ENCODE data around the gene MPC1L. TPM values are rescaled to one million over a fixed set of nuclear protein-coding genes. Genes with fewer than 3 reads are reported as not detected.

Gene MPC1L
- total RNA-seq, 2 donors from 2014 or later: not detected

DNA sequence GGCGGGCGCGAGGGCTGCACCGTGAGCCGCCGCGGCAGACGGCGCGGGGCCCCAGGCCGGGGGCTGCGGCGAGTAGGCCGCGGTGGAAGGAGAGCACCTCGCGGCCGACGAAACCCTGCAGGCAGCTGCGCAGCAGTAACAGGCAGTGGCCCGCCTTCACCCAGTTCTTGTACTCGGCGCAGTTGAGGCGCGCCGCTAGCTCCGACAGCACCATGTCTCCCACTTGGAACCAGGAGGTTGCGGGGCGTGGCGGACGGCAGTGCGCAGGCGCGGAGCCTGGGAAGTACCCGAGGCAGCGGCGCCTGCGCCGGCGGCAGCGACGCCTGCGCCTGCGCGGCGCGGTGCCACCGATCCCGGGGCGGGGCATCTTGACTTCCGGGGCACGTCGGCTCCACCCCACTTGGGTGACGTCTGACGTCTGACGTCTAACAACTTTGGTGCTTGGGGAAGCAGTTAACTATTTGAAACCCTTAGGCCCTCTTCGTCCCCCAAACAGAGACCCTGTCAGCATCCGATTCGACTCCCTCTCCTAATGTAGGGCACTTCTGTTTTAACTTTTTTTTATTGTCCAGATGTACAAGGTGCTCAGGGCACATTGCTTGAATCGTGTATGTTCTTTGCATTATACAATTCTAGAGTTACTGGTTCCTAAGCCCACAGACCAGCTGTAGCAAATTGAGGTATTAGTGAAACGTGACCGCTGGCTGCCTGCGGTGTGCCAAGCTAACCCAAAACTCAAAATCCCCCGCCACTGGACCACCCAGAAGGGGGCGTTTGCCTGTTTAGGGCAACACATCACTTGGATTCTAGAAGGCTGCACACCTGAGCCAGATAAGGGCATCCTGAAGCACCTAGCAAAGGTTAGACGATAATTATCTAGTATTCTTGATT, 24.3 kb downstream of the MPC1L start, which contains the start of gene CXorf38:
TSS of gene CXorf38 (minus strand) at position 255 of the 891 bp plus-strand sequence. CDS start at position 214, 41 bp downstream.
- ATAC-seq (peak; percentile 86 to 92), DNase-seq (ENCODE audit: low spot score) (peak; percentile 95)
- Mint-ChIP-seq H3K27me3 (no peaks in the 10 kb centered on the region), H3K36me3 (peaks cover 21% of the 10 kb centered on the region), H3K4me3 (peak within 1 kb of the TSS; percentile 90), H3K9me3 (no peaks in the 10 kb centered on the region), H3K27ac (peak within 1 kb of the TSS; percentile 96 to 97), H3K4me1 (ENCODE audit: low read depth in 2 of 2) (peaks cover 26 to 30% of the 10 kb centered on the region in 2 donors)

GRCh38 chrX:40651620-40652223, 28.5 kb downstream of the MPC1L start:
- peak; percentile 81 for DNase-seq (ENCODE audit: low spot score)
- H3K27me3 Mint-ChIP-seq: no peaks in the 10 kb centered on the region
- no peak for ATAC-seq
- H3K4me1 Mint-ChIP-seq (ENCODE audit: low read depth in 2 of 2): peaks cover under 1 to 8% of the 10 kb centered on the region in 2 donors
- peaks cover 19% of the 10 kb centered on the region for H3K36me3 Mint-ChIP-seq
- H3K27ac Mint-ChIP-seq: no peak overlapping the region
- no peaks in the 10 kb centered on the region for H3K9me3 Mint-ChIP-seq
- H3K4me3 Mint-ChIP-seq: no peak overlapping the region

- Mint-ChIP-seq H3K9me3 (no peaks in the 10 kb centered on the region), H3K27ac (no peak overlapping the region)
Measured at GRCh38 chrX:40652664-40653063, 29.4 kb downstream of the MPC1L start.

DNA sequence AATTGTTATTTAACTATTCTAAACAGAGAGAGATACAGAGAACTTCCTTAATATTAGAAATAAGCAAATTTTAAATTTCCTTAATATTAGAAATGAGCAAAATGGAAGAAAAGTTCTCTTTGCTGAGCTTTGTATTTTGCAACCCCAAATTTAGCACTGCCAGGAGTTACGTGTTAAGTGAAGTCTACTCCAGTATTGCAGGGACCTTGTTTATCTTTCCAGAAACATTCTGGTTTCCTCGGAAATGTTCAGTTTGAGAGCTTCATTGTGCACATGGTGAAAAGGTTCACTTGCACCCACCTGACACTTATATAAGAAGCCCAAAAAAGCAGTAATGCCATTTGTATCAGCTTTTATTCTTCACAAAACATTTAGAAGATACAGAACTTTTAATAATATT, 30.3 kb downstream of the MPC1L start:
- DNase-seq (ENCODE audit: low spot score): no peak
- Mint-ChIP-seq H3K9me3 (no peaks in the 10 kb centered on the region), H3K27ac (no peak overlapping the region), H3K36me3 (peaks cover 17% of the 10 kb centered on the region), H3K4me1 (ENCODE audit: low read depth in 2 of 2) (peaks cover 0 to 3% of the 10 kb centered on the region in 2 donors), H3K4me3 (no peak overlapping the region), H3K27me3 (no peaks in the 10 kb centered on the region)
- no peak for ATAC-seq

More at GRCh38 chrX:40652664-40653063, 29.4 kb downstream of the MPC1L start:
- H3K36me3 Mint-ChIP-seq: peaks cover 17% of the 10 kb centered on the region
- H3K27me3 Mint-ChIP-seq: no peaks in the 10 kb centered on the region
- H3K4me3 Mint-ChIP-seq: no peak overlapping the region
- DNase-seq (ENCODE audit: low spot score) (no peak), ATAC-seq (no peak)
- H3K4me1 Mint-ChIP-seq (ENCODE audit: low read depth in 2 of 2): peaks cover 0 to 5% of the 10 kb centered on the region in 2 donors

- H3K36me3 Mint-ChIP-seq: peaks cover 8% of the 10 kb centered on the region
- no peak overlapping the region for H3K4me3 Mint-ChIP-seq
- no peaks in the 10 kb centered on the region for H3K9me3 Mint-ChIP-seq
- no peaks in the 10 kb centered on the region for H3K27me3 Mint-ChIP-seq
- ATAC-seq: no peak
- H3K27ac Mint-ChIP-seq: no peak overlapping the region
- peaks cover 10 to 19% of the 10 kb centered on the region in 2 donors for H3K4me1 Mint-ChIP-seq (ENCODE audit: low read depth in 2 of 2)
- DNase-seq (ENCODE audit: low spot score): no peak
Measured at GRCh38 chrX:40660381-40660780, 37.2 kb downstream of the MPC1L start.

DNA sequence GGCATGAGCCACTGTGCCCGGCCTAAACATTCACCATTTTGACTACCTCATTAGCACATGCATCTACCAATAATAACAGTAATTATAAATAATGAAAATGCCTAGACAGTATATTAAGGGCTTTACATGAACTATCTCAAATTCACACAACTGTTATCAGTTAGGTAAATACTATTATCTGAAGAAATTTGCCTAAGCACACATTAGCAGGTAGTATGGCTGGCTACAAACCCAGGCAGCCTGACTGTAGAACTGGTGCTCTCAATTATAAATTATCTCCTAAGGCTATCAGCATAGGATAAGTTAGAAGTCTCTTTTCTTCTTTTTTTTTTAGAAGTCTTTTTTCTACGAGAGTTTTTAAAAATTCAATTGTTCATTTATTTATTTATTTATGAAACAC, 38.3 kb downstream of the MPC1L start:
- H3K27ac Mint-ChIP-seq: no peak overlapping the region

GRCh38 chrX:40663078-40663740, 40.0 kb downstream of the MPC1L start:
- Mint-ChIP-seq H3K4me3 (no peak overlapping the region), H3K9me3 (no peaks in the 10 kb centered on the region), H3K27ac (peak overlapping the region; percentile 35 to 65), H3K4me1 (ENCODE audit: low read depth in 2 of 2) (peaks cover 10 to 19% of the 10 kb centered on the region in 2 donors), H3K27me3 (no peaks in the 10 kb centered on the region), H3K36me3 (peaks cover 24% of the 10 kb centered on the region)
- ATAC-seq (peak; percentile 83 to 90), DNase-seq (ENCODE audit: low spot score) (peak; percentile 68)

More for the DNA sequence above, 38.3 kb downstream of the MPC1L start:
- Mint-ChIP-seq H3K4me3 (no peak overlapping the region), H3K4me1 (ENCODE audit: low read depth in 2 of 2) (peaks cover 10 to 19% of the 10 kb centered on the region in 2 donors), H3K9me3 (no peaks in the 10 kb centered on the region), H3K36me3 (peaks cover 14% of the 10 kb centered on the region), H3K27me3 (no peaks in the 10 kb centered on the region)
- DNase-seq (ENCODE audit: low spot score): no peak
- ATAC-seq: no peak

- Mint-ChIP-seq H3K4me3 (no peak overlapping the region), H3K27ac (peak overlapping the region; percentile 18 to 65), H3K27me3 (no peaks in the 10 kb centered on the region), H3K36me3 (peaks cover 24% of the 10 kb centered on the region), H3K9me3 (no peaks in the 10 kb centered on the region), H3K4me1 (ENCODE audit: low read depth in 2 of 2) (peaks cover 10 to 19% of the 10 kb centered on the region in 2 donors)
- DNase-seq (ENCODE audit: low spot score) (no peak), ATAC-seq (no peak)
Measured at GRCh38 chrX:40663880-40664630, 40.8 kb downstream of the MPC1L start.

GRCh38 chrX:40671126-40671525, 47.9 kb downstream of the MPC1L start:
- no peak overlapping the region for H3K27ac Mint-ChIP-seq
- no peaks in the 10 kb centered on the region for H3K4me1 Mint-ChIP-seq (ENCODE audit: low read depth in 2 of 2)
- no peak for ATAC-seq
- DNase-seq (ENCODE audit: low spot score): no peak
- peaks cover 19% of the 10 kb centered on the region for H3K36me3 Mint-ChIP-seq
- H3K9me3 Mint-ChIP-seq: no peaks in the 10 kb centered on the region
- no peaks in the 10 kb centered on the region for H3K27me3 Mint-ChIP-seq
- no peak overlapping the region for H3K4me3 Mint-ChIP-seq

Other genes starting within 250 kb of the MPC1L start
- 10 to 100 TPM; 49.5 to 80.0 TPM for gene ATP6AP2, start 42.5 kb upstream of the MPC1L start, total RNA-seq
- gene CXorf38, start 24.1 kb downstream of the MPC1L start, total RNA-seq: 10 to 100 TPM; 20.3 to 26.0 TPM
- 10 to 100 TPM; 34.1 to 48.2 TPM for gene MED14, start 112.1 kb downstream of the MPC1L start, total RNA-seq